AG09309 (cell line): ENCODE results near the gene TMPRSS6.

ENCODE experiments used
- DNase-seq: peaks from one replicate; pipeline ENCODE4 v3.0.0-alpha.2; 2010; ENCODE audit warnings: low read depth
- H3K4me3 ChIP-seq: 2 replicates; pipeline ENCODE4 v1.5.1; 2011; ENCODE audit warnings: mild to moderate bottlenecking, low read depth, low read length, moderate library complexity; ENCODE audit not compliant: control insufficient read depth
- CTCF ChIP-seq: IDR thresholded peaks from 2 replicates; pipeline ENCODE4 v1.5.1; 2011; ENCODE audit warnings: mild to moderate bottlenecking, low read depth, low read length, inconsistent platforms; ENCODE audit not compliant: insufficient read depth, control insufficient read depth; ENCODE audit errors: missing control alignments

The TMPRSS6 gene

DNA sequence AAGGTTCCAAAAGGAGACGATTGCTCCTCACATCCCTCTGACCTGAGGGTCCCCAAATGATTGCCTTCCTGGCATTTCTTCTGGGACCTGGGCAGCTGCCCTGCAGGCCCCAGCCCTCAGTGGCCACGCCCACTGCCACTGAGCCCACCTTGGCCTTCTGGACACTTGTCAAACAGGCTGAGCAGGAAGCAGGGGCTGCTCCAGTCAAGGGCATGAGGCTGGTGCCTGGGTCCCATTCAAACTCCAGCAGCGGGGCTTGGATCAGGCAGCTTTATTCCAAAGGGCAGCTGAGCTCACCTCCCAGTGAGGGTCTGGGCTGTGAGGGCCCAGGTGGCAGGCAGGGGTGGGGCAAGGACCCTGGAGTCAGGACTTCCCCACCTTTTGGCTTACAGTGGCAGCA, 44.3 kb downstream of the TMPRSS6 start:
- no peak for DNase-seq
- no peak for TF ChIP-seq CTCF

DNA sequence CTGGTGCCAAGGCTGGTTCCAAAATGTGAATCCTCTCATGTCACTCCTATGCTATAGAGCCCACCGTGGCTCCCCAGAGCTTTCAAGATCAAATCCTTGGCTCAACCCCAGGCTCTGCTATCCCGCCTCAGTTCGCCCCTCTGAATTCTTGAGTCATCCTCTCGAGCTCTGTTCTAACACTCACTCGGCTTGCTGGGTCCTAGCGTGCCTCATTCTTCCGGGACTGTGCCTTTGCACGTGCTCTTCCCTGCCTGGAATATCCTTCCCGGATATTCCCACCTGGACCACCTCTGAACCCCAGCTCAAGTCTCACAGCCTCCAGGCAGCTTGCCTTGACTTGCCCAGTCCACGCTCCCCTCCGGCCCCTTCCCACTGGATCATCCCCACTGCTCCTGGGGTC, 45.0 kb downstream of the TMPRSS6 start:
- no peak for TF ChIP-seq CTCF
- H3K4me3 ChIP-seq: no peak overlapping the region
- no peak for DNase-seq

More for the DNA sequence above, 44.3 kb downstream of the TMPRSS6 start:
- H3K4me3 ChIP-seq: no peak overlapping the region

DNA sequence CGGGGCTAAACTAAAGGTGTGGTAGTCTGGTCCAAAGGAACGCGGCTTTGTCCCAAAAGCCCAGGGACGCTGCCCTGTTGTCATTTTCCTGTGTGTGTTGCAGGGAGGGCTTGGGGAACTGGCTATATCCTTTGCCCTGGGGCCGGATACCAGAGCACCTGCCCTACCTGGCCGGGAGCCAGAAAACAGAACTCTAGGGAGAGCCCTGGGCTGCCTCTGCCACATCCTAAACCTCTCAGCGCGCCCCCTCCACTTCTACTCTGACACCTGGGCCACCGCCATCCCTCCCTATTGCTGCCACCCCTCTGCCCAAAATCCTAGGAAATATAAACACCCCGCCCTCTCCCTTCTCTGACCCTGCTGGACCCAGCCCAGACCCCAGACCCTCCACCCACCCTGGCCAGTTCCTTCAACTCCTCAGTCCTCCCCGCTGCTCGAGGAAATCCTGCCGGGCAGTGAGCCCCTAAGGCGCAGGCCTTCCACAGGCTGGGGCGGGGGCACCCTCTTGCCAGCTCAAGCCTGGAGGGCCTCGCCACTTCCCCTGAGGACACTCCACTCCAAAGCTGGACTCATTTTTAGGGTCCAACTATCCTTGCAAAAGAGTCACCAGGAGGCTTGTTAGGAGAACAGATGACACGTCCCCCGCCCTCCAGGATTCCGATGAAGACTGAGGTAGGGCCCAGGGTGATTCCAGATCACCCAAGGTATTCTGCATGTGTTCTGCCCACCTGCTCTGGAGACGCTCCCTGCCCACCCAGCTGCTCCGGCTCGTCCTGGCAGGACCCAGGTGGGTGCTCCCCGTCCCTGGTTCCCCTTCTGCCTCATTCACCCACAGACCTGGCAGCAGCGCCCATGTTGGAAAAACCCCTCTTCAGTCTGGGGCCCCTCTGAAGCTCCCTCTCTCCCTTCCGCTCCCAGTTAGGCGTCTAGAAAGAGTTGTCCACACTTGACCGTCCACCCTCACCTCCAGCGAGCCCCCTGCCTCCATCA, 45.8 kb downstream of the TMPRSS6 start:
- H3K4me3 ChIP-seq: no peak overlapping the region
- no peak for TF ChIP-seq CTCF
- DNase-seq: no peak

- no peak overlapping the region for H3K4me3 ChIP-seq
- no peak for DNase-seq
- TF ChIP-seq CTCF: no peak
Observed at GRCh38 chr22:37062702-37063381, 46.7 kb downstream of the TMPRSS6 start.

DNA sequence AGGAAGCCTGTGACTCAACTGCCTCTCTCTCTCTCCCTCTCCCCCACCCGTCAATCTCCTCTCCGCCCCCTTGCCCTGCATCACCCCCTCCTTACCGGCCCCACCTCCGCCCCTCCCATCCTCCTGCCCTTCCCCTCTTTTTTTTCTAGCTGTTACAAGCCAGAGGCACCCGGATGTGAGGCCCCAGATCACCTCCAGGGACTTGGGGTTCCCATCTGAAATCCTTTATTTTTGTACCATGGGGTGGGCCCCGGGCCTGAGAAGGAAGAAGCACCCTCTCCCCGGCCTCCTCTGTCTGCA, 47.2 kb downstream of the TMPRSS6 start:
- H3K4me3 ChIP-seq: no peak overlapping the region
- DNase-seq: no peak
- no peak for TF ChIP-seq CTCF

GRCh38 chr22:37061611-37062375, 47.7 kb downstream of the TMPRSS6 start:
- no peak overlapping the region for H3K4me3 ChIP-seq
- no peak for DNase-seq
- no peak for TF ChIP-seq CTCF
